ENCODE data around the gene ELAVL3. TPM values are rescaled to one million over a fixed set of nuclear protein-coding genes. Genes with fewer than 3 reads are reported as not detected.

Gene ELAVL3
- total and polyA plus RNA-seq, 4 donors, result 0.15 to 0.34 TPM; not detected in 2

GRCh38 chr19:11418094-11418548, 62.7 kb downstream of the ELAVL3 start:
- peaks cover 0 to 2% (median 0%) of the 10 kb centered on the region in 4 donors for H3K9me3 ChIP-seq (ENCODE audit: control insufficient read depth in 4 of 4, insufficient read depth in 3 of 4, low read length in 3 of 4)
- no peaks in the 10 kb centered on the region for H3K36me3 ChIP-seq (ENCODE audit: control insufficient read depth in 4 of 4, insufficient read depth in 4 of 4, low read length in 4 of 4)
- H3K9ac ChIP-seq (ENCODE audit: insufficient read depth in 1 of 2, low read length in 2 of 2), result no peak overlapping the region
- peaks cover 0 to 39% (median 36%) of the 10 kb centered on the region in 3 donors for H3K27me3 ChIP-seq (ENCODE audit: control insufficient read depth in 3 of 3, insufficient read depth in 3 of 3, low read length in 2 of 3)
- peak overlapping the region; percentile 33 for H3K4me3 ChIP-seq
- WGBS, 2 donors, result 4 to 17% methylated on average over 12 to 14 of the region's 16 CpGs
- H3K27ac ChIP-seq (ENCODE audit: low read depth in 1 of 2, low read length in 1 of 2), result no peak overlapping the region
- no peak for DNase-seq
- no peak for ATAC-seq (ENCODE audit: insufficient read depth, low FRiP score)
- TF ChIP-seq CTCF (IDR thresholded peaks at IDR 0.05; ENCODE audit: control extremely low read depth, extremely low read depth), result no peak
- peaks cover 0 to 21% (median 10%) of the 10 kb centered on the region in 5 donors for H3K4me1 ChIP-seq (ENCODE audit: control insufficient read depth in 5 of 5, insufficient read depth in 5 of 5, low read length in 5 of 5)

- Histone ChIP-seq H3K4me3 (no peak overlapping the region), H3K27me3 (ENCODE audit: control insufficient read depth in 3 of 3, insufficient read depth in 3 of 3, low read length in 2 of 3) (peaks cover 0 to 32% (median 25%) of the 10 kb centered on the region in 3 donors), H3K36me3 (ENCODE audit: control insufficient read depth in 4 of 4, insufficient read depth in 4 of 4, low read length in 4 of 4) (no peaks in the 10 kb centered on the region), H3K9ac (ENCODE audit: insufficient read depth in 1 of 2, low read length in 2 of 2) (no peak overlapping the region), H3K9me3 (ENCODE audit: control insufficient read depth in 4 of 4, insufficient read depth in 3 of 4, low read length in 3 of 4) (peaks cover 0 to 2% (median 0%) of the 10 kb centered on the region in 4 donors), H3K4me1 (ENCODE audit: control insufficient read depth in 5 of 5, insufficient read depth in 5 of 5, low read length in 5 of 5) (peaks cover 0 to 13% (median 10%) of the 10 kb centered on the region in 5 donors), H3K27ac (ENCODE audit: low read depth in 1 of 2, low read length in 1 of 2) (no peak overlapping the region)
- WGBS, 2 donors, result 94 to 97% methylated on average over 17 of the region's 17 CpGs
- ATAC-seq (ENCODE audit: insufficient read depth, low FRiP score) (no peak), DNase-seq (no peak)
- no peak for TF ChIP-seq CTCF (IDR thresholded peaks at IDR 0.05; ENCODE audit: control extremely low read depth, extremely low read depth)
These were observed 64.3 kb downstream of the ELAVL3 start for GRCh38 chr19:11416346-11417052.

- ATAC-seq (ENCODE audit: insufficient read depth, low FRiP score) (no peak), DNase-seq (no peak)
- H3K4me3 ChIP-seq, result no peak overlapping the region
- peaks cover 0 to 2% (median 0%) of the 10 kb centered on the region in 4 donors for H3K9me3 ChIP-seq (ENCODE audit: control insufficient read depth in 4 of 4, insufficient read depth in 3 of 4, low read length in 3 of 4)
- no peak for TF ChIP-seq CTCF (IDR thresholded peaks at IDR 0.05; ENCODE audit: control extremely low read depth, extremely low read depth)
- no peak overlapping the region for H3K9ac ChIP-seq (ENCODE audit: insufficient read depth in 1 of 2, low read length in 2 of 2)
- 95 to 96% methylated on average over 2 of the region's 2 CpGs for WGBS, 2 donors
- peaks cover 0 to 1% (median 0%) of the 10 kb centered on the region in 4 donors for H3K36me3 ChIP-seq (ENCODE audit: control insufficient read depth in 4 of 4, insufficient read depth in 4 of 4, low read length in 4 of 4)
- H3K27me3 ChIP-seq (ENCODE audit: control insufficient read depth in 3 of 3, insufficient read depth in 3 of 3, low read length in 2 of 3), result peaks cover 0 to 14% (median 11%) of the 10 kb centered on the region in 3 donors
- H3K27ac ChIP-seq (ENCODE audit: low read depth in 1 of 2, low read length in 1 of 2), result no peak overlapping the region
- peaks cover 0 to 2% (median 0%) of the 10 kb centered on the region in 5 donors for H3K4me1 ChIP-seq (ENCODE audit: control insufficient read depth in 5 of 5, insufficient read depth in 5 of 5, low read length in 5 of 5)
These were observed 66.3 kb downstream of the ELAVL3 start for GRCh38 chr19:11414544-11414943.

Data from lung (tissue), 12 donors.